Activated T-helper 1 cell treated with anti-CD3 and anti-CD28 coated beads, Interleukin-12 subunit alpha, Interleukin-12 subunit beta, Interleukin-2, Interleukin-4 antibody, amounts not matched to agents 30 ng/mL and 10 ng/mL and 1 ng/mL, durations not matched to agents 14 hours and 24 hours and 36 hours (primary cell): ENCODE measurements around the gene TRMT112. TPM values are rescaled to one million over a fixed set of nuclear protein-coding genes. Genes with fewer than 3 reads are reported as not detected.

Experiments
- DNase-seq: peaks from one replicate; pipeline ENCODE4 v3.0.0; 2021; ENCODE audit warnings: low spot score
- H3K27ac Mint-ChIP-seq: one replicate; pipeline ENCODE4 v1.8.0; 2021; ENCODE audit warnings: mild to moderate bottlenecking, mixed read lengths
- H3K27me3 Mint-ChIP-seq: one replicate; pipeline ENCODE4 v1.8.0; 2022; ENCODE audit warnings: mild to moderate bottlenecking, moderate library complexity, mixed read lengths; ENCODE audit not compliant: insufficient read depth
- H3K36me3 Mint-ChIP-seq: one replicate; pipeline ENCODE4 v1.8.0; 2021; ENCODE audit warnings: low read depth, mixed read lengths
- H3K4me1 Mint-ChIP-seq: one replicate; pipeline ENCODE4 v1.8.0; 2021; ENCODE audit warnings: low read depth, mixed read lengths
- H3K4me3 Mint-ChIP-seq: one replicate; pipeline ENCODE4 v1.8.0; 2021; ENCODE audit warnings: mild to moderate bottlenecking, moderate library complexity, mixed read lengths
- H3K9me3 Mint-ChIP-seq: one replicate; pipeline ENCODE4 v1.8.0; 2021; ENCODE audit warnings: mixed read lengths
- intact Hi-C: fragments of 100-400 bp; cut with micrococcal nuclease; formaldehyde crosslinking; loops from one replicate; pipeline ENCODE4 v1.15.1; 2024
- total RNA-seq: library from RNA; stranded (reverse); gene quantifications from 2 replicates; pipeline ENCODE4 v1.2.3, GENCODE V29; 2022

The TRMT112 gene
- total RNA-seq, 1 donor from 2014 or later = 307 TPM

DNA sequence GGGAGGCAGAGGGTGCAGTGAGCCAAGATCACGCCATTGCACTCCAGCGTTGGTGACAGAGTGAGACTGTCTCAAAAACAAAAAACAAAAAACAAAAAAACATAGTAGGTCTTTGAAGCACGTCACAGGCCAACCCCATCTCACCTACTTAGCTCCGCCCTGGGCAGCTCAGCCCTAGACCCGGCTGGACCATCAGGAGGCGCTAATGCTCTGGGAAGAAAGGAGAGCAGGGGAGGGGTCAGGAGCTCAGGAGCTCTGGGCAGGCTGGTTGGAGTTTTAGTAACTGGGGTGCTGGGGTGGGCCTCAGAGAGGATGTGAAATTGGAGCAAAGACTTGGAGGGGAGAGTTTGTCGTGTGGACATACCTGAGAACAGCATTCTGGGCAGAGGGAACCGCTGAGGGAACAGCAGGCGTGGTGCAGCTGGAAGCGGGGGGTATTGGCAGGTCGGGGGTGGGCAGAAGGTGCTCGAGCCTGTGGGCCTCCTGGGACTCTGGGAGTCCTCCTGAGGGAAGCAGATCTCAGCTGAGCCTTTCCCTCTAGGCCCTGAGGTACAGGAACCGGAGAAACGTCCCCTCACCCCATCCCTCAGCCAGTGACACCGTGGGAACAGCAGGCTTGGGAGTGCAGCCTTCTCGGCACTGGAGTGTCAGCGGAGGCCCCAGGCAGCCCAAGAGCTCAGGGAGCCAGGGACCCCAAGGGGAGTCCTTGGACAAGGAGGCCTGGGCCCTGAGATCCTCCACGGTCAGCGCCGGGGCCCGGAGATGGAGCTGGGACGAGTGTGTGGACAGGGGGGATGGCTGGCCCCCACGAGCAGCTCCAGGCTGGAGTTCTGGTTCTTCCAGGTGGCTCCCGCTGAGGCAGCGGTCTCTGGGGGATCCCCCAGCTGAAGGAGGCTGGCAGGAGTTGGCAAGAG is 39.4 kb upstream of the TRMT112 start:
- Mint-ChIP-seq H3K36me3 (peaks cover 22% of the 10 kb centered on the region), H3K9me3 (no peaks in the 10 kb centered on the region), H3K4me1 (peaks cover 30% of the 10 kb centered on the region), H3K27me3 (no peaks in the 10 kb centered on the region), H3K4me3 (peak overlapping the region; percentile 40), H3K27ac (no peak overlapping the region)
- intact Hi-C loops = loop anchor here (5.0 kb wide), 1 partner anchor 104 kb away; the partner anchor contains the start of gene PLCB3
- DNase-seq = no peak

DNA sequence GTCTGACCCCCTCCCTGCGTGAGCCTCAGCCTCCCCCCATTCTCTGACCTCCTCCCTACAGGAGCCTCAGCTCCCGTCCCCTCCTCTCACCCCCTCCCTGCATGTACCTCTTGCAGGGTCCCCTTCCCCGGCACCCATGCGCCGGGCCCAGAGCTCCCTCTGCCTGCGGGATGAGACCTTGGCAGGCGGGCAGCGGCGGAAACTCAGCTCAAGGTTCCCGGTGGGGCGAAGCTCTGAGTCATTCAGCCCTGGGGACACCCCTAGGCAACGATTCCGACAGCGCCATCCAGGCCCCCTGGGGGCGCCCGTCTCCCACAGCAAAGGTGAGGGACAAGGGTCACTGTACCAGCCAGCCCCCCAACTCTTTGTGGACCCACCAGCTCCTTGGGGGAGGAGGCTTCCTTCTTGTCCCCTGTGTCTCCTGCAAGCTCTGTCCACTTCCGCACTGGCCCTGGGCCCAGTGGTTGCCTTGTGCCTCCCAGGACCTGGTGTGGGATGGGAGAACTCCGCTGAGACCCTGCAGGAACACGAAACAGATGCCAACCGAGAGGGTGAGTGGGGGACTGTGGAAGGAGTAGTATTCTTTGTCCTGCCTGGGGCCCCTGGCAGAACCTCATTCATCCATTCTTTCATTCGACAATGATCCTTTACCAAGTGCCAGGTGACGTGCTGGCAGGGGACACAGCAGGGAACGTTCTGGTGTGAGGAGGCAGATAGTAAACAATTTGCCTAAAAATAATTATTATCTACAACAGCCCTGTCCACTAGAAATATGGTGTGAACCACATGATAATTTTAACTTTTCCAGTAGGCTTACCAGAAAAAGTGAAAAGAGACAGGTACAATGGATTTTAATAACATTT is 38.0 kb upstream of the TRMT112 start:
- intact Hi-C loops = loop anchor here (5.0 kb wide), 1 partner anchor 103 kb away; the partner anchor contains the start of gene PLCB3
- H3K27me3 Mint-ChIP-seq = no peaks in the 10 kb centered on the region
- no peak overlapping the region for H3K4me3 Mint-ChIP-seq
- DNase-seq = no peak
- H3K4me1 Mint-ChIP-seq = peaks cover 23% of the 10 kb centered on the region
- H3K9me3 Mint-ChIP-seq = no peaks in the 10 kb centered on the region
- H3K27ac Mint-ChIP-seq = no peak overlapping the region
- peaks cover 13% of the 10 kb centered on the region for H3K36me3 Mint-ChIP-seq

DNA sequence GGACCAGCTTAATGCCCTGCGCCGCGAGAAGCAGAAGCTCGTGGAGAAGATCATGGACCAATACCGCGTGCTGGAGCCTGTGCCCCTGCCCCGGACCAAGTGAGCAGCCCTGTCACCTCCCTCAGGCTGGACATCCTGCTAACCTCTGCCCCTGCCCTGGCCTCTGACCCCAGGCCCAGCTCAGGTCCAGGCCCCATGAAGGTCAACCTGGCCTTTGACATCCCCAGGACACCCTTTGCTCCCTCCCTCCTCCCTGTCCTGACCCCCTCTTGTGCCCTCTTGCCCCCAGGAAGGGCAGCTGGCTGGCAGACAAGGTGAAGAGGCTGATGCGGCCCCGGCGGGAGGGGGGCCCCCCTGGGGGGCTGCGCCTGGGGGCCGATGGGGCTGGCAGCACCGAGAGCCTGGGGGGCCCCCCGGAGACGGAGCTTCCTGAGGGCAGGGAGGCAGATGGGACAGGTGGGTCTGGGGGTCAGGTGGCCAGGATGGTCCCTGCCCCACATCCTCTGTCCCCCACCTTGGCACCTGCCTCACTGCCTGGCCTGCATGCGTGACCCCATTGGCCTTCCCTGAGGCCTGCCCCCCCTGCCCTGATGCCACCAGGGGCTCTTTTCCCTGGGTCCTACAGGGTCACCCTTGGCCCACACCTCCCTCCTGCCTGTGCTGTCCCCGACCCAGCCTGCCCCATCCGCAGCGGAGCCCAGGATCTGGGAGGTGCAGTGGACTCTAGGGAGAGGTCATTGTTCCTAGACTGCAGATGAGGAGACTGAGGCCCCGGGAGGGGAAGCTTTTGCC is 36.6 kb upstream of the TRMT112 start:
- no peak overlapping the region for H3K4me3 Mint-ChIP-seq
- no peaks in the 10 kb centered on the region for H3K27me3 Mint-ChIP-seq
- peaks cover 13% of the 10 kb centered on the region for H3K4me1 Mint-ChIP-seq
- no peak for DNase-seq
- intact Hi-C loops = no loop called here
- no peaks in the 10 kb centered on the region for H3K9me3 Mint-ChIP-seq
- H3K36me3 Mint-ChIP-seq = peaks cover 8% of the 10 kb centered on the region
- no peak overlapping the region for H3K27ac Mint-ChIP-seq

DNA sequence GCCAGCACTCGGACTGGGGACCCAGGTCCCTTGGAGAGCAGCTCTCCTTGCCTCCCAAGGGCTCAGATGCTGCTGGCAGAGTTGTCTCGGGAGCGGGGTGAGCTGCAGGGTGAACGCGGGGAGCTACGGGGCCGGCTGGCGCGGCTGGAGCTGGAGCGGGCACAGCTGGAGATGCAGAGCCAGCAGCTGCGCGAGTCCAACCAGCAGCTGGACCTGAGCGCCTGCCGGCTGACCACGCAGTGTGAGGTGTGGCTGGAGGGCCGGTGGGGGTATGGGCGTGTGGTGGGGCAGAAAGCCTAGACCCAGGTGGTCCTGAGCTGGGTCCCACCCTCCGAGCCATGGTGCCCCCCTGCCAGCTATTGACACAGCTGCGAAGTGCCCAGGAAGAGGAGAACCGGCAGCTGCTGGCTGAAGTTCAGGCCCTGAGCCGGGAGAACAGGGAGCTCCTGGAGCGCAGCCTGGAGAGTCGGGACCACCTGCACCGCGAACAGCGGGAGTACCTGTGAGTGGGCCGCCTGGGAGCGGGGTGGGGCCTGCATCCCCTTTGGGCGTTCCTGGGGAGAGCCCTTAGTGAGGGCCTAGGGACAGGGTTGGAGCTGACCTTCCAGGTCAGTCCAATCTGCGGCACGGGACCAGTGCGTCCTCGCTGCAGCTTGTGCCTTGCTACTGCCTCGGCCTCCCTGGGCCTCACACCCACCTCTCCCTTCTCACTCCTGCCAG is 35.8 kb upstream of the TRMT112 start:
- peaks cover 13% of the 10 kb centered on the region for H3K4me1 Mint-ChIP-seq

DNA sequence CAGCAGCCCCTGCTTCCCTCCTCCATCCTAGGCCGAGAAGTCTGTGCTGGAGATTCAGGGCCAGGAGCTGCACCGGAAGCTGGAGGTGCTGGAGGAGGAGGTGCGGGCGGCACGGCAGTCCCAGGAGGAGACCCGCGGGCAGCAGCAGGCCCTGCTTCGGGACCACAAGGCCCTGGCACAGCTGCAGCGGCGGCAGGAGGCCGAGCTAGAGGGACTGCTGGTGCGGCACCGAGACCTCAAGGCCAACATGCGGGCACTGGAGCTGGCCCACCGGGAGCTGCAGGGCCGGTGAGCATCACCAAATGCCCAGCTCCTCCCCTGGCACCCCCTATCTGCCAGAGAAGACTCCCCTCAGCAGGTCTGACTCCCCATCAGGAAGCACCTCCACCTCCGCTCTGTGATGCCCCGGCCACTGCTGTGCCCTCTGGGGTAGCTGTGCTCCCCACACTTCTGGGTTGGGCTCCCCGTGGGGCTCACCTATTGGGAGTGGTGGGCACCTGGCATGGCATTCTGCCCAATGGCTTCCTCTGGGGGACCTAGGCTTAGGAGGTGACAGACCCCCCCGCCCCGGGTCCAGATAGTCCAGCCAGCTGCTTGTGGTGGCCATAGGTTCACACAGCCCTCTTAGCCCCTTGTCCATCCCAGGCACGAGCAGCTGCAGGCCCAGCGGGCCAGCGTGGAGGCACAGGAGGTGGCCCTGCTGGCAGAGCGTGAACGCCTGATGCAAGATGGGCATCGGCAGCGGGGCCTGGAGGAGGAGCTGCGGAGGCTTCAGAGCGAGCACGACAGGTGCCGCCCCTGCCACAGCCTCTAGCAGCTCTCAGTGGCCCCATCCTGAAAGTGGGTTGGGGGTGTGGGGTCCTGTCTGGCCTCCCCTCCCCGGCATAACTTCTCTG is 35.0 kb upstream of the TRMT112 start:
- Mint-ChIP-seq H3K4me3 (no peak overlapping the region), H3K9me3 (no peaks in the 10 kb centered on the region), H3K27me3 (no peaks in the 10 kb centered on the region), H3K4me1 (peaks cover 5% of the 10 kb centered on the region), H3K27ac (no peak overlapping the region), H3K36me3 (peaks cover 9% of the 10 kb centered on the region)
- intact Hi-C loops = no loop called here
- no peak for DNase-seq

More for the DNA sequence above, 35.8 kb upstream of the TRMT112 start:
- Mint-ChIP-seq H3K4me3 (no peak overlapping the region), H3K27me3 (no peaks in the 10 kb centered on the region), H3K36me3 (peaks cover 8% of the 10 kb centered on the region), H3K9me3 (no peaks in the 10 kb centered on the region), H3K27ac (no peak overlapping the region)
- no peak for DNase-seq
- intact Hi-C loops = no loop called here

DNA sequence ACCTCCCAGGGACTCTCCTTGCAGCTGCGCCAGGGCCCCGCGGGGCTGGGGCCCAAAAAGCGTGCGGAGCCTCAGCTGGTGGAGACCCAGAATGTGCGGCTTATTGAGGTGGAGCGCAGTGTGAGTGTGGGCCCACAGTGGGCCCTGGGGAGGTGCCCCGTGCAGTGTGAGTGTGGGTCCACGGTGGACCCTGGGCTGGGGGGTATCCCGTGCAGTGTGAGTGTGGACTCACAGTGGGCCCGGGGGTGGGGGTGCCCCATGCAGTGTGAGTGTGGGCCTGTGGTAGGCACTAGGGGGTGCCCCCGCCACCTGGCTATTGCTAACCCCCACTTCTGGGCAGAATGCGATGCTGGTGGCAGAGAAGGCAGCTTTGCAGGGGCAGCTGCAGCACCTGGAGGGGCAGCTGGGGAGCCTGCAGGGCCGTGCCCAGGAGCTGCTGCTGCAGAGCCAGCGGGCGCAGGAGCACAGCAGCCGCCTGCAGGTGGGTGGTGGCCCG is 33.8 kb upstream of the TRMT112 start:
- H3K4me1 Mint-ChIP-seq = no peaks in the 10 kb centered on the region

DNA sequence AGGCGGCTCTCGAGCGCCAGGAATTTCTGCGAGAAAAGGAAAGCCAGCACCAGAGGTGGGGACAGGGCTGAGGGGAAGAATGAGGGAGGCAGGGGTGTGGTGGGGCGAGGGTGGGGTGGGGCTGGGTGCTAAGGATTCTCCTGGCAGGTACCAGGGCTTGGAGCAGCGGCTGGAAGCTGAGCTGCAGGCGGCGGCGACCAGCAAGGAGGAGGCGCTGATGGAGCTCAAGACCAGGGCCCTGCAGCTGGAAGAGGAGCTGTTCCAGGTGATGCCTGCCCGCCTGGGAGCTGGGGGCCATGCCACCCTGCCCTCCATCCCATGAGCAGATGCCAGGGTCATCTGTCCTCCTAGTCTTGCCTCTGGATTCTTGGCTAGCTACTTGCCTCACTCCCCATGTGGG is 32.0 kb upstream of the TRMT112 start:
- Mint-ChIP-seq H3K36me3 (peaks cover 16% of the 10 kb centered on the region), H3K9me3 (no peaks in the 10 kb centered on the region), H3K4me3 (no peak overlapping the region), H3K27ac (no peak overlapping the region), H3K4me1 (no peaks in the 10 kb centered on the region), H3K27me3 (no peaks in the 10 kb centered on the region)
- intact Hi-C loops = no loop called here
- no peak for DNase-seq

More for the DNA sequence above, 33.8 kb upstream of the TRMT112 start:
- H3K4me3 Mint-ChIP-seq = no peak overlapping the region
- H3K36me3 Mint-ChIP-seq = peaks cover 11% of the 10 kb centered on the region
- no peak overlapping the region for H3K27ac Mint-ChIP-seq
- no peaks in the 10 kb centered on the region for H3K27me3 Mint-ChIP-seq
- DNase-seq = no peak
- intact Hi-C loops = no loop called here
- no peaks in the 10 kb centered on the region for H3K9me3 Mint-ChIP-seq

DNA sequence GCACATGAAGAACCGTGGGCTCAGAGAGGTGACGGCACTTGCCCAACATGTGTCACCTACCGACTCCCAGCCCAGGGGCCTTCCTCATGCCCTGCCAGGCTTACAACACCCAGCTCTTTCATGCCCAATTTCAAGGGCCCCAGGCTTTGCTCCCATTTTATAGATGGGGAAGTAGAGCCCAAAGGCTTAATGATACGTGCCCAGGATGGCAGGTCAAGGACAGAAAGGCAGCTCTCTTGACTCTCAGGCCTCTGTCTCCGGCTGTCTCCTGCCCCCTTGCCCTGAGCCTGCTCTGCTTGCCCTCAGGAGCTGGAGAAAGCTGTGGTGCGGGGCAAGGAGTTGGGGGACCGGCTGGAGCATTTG is 31.6 kb upstream of the TRMT112 start:
- Mint-ChIP-seq H3K4me3 (no peak overlapping the region), H3K27me3 (no peaks in the 10 kb centered on the region), H3K36me3 (peaks cover 16% of the 10 kb centered on the region), H3K9me3 (no peaks in the 10 kb centered on the region), H3K4me1 (no peaks in the 10 kb centered on the region), H3K27ac (no peak overlapping the region)
- intact Hi-C loops = no loop called here
- no peak for DNase-seq

DNA sequence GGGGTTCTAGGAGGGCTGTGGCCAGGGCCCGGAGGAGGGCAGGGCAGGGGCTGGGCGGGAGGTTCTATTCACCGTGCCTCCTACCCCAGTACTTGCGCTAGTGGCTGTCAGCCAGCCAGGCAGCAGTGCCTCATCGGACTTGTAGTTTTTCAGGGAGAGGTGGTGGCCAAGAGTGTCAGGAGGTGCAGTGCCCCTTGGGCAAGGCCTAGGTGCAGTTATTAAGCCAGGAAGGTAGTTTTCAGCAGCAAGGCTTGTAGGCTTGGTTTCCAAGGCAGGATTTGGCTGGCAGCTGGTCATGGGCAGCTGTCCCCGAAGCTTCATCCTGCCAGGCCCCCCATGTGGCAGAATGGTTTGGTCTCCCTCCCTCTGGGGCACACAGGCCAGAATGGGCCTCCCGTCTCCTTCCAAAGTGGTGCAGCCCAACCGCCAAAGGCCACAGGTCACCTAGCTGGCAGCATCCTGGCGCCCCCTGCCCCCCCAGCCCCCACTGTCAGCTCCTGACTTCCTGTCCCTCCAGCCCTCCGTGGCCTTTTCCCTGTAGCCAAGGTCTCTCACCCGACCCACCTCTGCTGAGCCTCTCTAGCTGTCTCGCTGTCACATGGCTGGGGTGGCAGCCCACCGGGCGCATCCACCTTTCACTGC is 31.1 kb upstream of the TRMT112 start:
- Mint-ChIP-seq H3K9me3 (no peaks in the 10 kb centered on the region), H3K4me3 (no peak overlapping the region), H3K27me3 (no peaks in the 10 kb centered on the region), H3K27ac (no peak overlapping the region), H3K4me1 (no peaks in the 10 kb centered on the region), H3K36me3 (peaks cover 16% of the 10 kb centered on the region)
- no peak for DNase-seq
- intact Hi-C loops = no loop called here

DNA sequence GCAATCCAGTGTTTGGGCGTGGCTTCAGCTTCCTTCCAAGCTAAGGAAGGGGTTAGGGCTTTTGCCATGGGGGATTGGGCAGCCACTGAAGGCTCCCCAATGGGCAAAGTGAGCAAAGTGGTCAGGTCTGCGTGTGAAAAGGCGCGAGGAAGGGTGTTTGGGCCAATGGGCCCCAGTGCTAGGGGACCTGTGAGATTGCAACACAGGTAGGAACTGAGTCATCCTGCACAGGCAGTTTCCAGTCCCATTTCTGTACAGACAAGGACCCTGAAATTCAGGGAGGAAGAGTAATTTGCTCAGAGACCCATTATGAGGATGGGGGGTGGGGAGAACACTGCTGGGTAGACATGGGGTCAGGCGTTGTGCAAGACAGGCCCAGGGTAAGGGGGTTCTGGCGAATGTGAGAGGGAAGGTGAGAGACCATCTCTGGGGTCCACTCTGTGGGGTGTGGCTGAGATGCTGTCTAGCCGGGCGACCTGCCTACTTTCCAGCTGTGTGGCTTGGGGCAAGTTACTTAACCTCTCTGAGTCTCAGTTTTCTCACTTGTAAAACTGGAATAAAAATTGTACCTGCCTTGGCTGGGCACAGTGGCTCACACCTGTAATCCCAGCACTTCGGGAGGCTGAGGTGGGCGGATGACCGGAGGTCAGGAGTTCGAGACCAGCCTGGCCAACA is 30.0 kb upstream of the TRMT112 start:
- Mint-ChIP-seq H3K27ac (peak overlapping the region; percentile 7), H3K36me3 (peaks cover 18% of the 10 kb centered on the region), H3K9me3 (no peaks in the 10 kb centered on the region), H3K27me3 (no peaks in the 10 kb centered on the region), H3K4me3 (no peak overlapping the region), H3K4me1 (no peaks in the 10 kb centered on the region)
- intact Hi-C loops = no loop called here
- no peak for DNase-seq
